Dendritic cell treated with granulocyte-macrophage colony-stimulating factor and Interleukin-4, amounts not matched to agents 40 ng/mL and 50 ng/mL, for 4 days (primary cell): Measurements from ENCODE around the gene PDCD10.

Experiments used
- H3K27ac Mint-ChIP-seq: one replicate; pipeline ENCODE4 v1.8.0; 2022; ENCODE audit warnings: mild to moderate bottlenecking, mixed read lengths
- H3K27me3 Mint-ChIP-seq: one replicate; pipeline ENCODE4 v1.8.0; 2022; ENCODE audit warnings: mild to moderate bottlenecking, mixed read lengths
- H3K36me3 Mint-ChIP-seq: one replicate; pipeline ENCODE4 v1.8.0; 2022; ENCODE audit warnings: low read depth, mixed read lengths
- H3K4me1 Mint-ChIP-seq: one replicate; pipeline ENCODE4 v1.8.0; 2022; ENCODE audit warnings: low read depth, mixed read lengths
- H3K4me3 Mint-ChIP-seq: one replicate; pipeline ENCODE4 v1.8.0; 2022; ENCODE audit warnings: mild to moderate bottlenecking, moderate library complexity, mixed read lengths
- H3K9me3 Mint-ChIP-seq: one replicate; pipeline ENCODE4 v1.8.0; 2022; ENCODE audit warnings: mixed read lengths
- intact Hi-C: fragments of 100-400 bp; cut with micrococcal nuclease; formaldehyde crosslinking; loops from one replicate; pipeline ENCODE4 v1.15.0; 2022

The PDCD10 gene

DNA sequence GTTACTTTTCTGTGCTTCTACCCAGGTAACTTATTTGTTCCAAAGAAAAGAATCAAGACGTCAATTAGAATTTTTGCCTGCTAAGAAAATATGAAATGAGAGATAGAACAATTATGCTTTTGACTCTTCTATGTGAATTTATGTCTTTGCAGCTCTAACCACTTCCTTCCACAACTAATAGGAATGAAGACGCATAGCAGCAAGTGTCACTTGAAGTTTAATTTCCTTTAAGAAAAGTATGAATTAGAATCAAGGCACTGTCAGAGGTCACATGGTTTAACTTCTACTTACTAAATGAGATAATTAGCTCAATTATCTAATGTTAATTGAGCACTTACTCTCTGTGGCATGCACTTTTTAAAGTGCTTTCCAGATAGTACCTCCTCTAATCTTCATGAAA lies 84.2 kb downstream of the PDCD10 start:
- peaks cover 4% of the 10 kb centered on the region for H3K36me3 Mint-ChIP-seq
- peaks cover 9% of the 10 kb centered on the region for H3K9me3 Mint-ChIP-seq
- intact Hi-C loops = no loop called here
- H3K27ac Mint-ChIP-seq = no peak overlapping the region
- no peaks in the 10 kb centered on the region for H3K27me3 Mint-ChIP-seq
- no peak overlapping the region for H3K4me3 Mint-ChIP-seq
- peaks cover 27% of the 10 kb centered on the region for H3K4me1 Mint-ChIP-seq

DNA sequence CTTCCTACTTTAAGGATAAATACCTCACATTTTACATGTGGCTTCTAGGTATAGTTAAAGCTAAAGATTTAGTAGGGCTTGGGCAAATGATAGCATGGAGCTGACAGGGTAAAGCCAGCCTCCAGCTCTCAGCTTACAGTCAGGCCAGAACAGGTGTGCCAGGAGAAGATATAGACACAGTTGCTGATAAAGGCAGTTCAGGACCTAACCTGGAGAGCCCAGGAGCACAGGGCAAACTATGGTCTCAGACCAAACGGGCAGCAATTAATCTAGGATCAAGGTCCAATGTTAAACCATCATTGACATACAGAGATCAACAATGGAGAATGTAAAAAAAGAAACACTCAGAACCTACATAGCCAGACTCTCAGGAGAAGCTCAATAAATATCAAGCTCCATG lies 84.9 kb downstream of the PDCD10 start:
- Mint-ChIP-seq H3K9me3 (peaks cover 12% of the 10 kb centered on the region), H3K4me1 (peaks cover 27% of the 10 kb centered on the region), H3K27ac (no peak overlapping the region), H3K27me3 (no peaks in the 10 kb centered on the region), H3K4me3 (no peak overlapping the region), H3K36me3 (peaks cover 6% of the 10 kb centered on the region)
- intact Hi-C loops = no loop called here

DNA sequence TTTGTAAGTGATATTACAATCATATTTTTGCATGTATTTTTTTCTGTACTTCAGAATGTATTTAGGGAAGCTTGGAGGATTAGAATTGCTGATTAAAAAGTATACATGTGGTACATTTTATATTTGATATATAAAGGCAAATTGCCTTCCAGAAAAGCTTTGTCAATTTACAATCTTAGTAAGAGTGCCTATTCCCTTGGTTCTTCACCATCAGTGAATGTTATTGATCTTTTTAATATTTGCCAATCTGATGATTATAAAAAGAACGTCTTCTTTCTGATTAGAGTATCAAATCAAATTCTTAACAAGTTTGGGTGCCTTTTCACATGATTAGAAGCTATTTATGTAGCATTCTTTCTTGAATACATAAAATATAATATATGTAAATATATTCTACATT lies 90.1 kb downstream of the PDCD10 start:
- H3K36me3 Mint-ChIP-seq = peaks cover 6% of the 10 kb centered on the region
- H3K4me3 Mint-ChIP-seq = no peak overlapping the region
- H3K27ac Mint-ChIP-seq = no peak overlapping the region
- peaks cover 34% of the 10 kb centered on the region for H3K9me3 Mint-ChIP-seq
- intact Hi-C loops = no loop called here
- H3K4me1 Mint-ChIP-seq = peaks cover 2% of the 10 kb centered on the region
- no peaks in the 10 kb centered on the region for H3K27me3 Mint-ChIP-seq
